Activated naive CD4-positive, alpha-beta T cell treated with anti-CD3 and anti-CD28 coated beads, Interleukin-2, amount 10 ng/mL, durations not matched to agents 7 days and 5 days (primary cell): ENCODE measurements around the gene SPAG17.

Experiments used
- CTCF ChIA-PET: fragments of 350-600 bp; sonication (Branson Sonifier 250); formaldehyde crosslinking; loops from one replicate; lab custom pipeline; 2021; ENCODE audit warnings: antibody characterized with exemption; lab: Charles Lee
- DNase-seq: peaks from one replicate; pipeline ENCODE4 v3.0.0-alpha.2; 2020
- H3K27ac Mint-ChIP-seq: one replicate; pipeline ENCODE4 v1.8.0; 2021; ENCODE audit warnings: mild to moderate bottlenecking, moderate library complexity, mixed read lengths
- H3K27me3 Mint-ChIP-seq: one replicate; pipeline ENCODE4 v1.8.0; 2021; ENCODE audit warnings: mild to moderate bottlenecking, mixed read lengths
- H3K36me3 Mint-ChIP-seq: one replicate; pipeline ENCODE4 v1.8.0; 2021; ENCODE audit warnings: mixed read lengths
- H3K4me1 Mint-ChIP-seq: one replicate; pipeline ENCODE4 v1.8.0; 2021; ENCODE audit warnings: mixed read lengths
- H3K4me3 Mint-ChIP-seq: one replicate; pipeline ENCODE4 v1.8.0; 2021; ENCODE audit warnings: mild to moderate bottlenecking, moderate library complexity, mixed read lengths
- H3K9me3 Mint-ChIP-seq: one replicate; pipeline ENCODE4 v1.8.0; 2021; ENCODE audit warnings: mixed read lengths

SPAG17 gene

GRCh38 chr1:118185084-118185832 lies at the start of gene SPAG17:
SPAG17 (minus strand) TSS chr1:118185228; CDS start chr1:118185157, 71 bp downstream.
- H3K27ac Mint-ChIP-seq: no peak within 1 kb of the TSS
- CTCF ChIA-PET: interaction anchor here (1.0 kb wide), 1 partner anchor 51 kb away, joined by 3 read pairs; no protein-coding TSS in a partner anchor
- H3K36me3 Mint-ChIP-seq: no peaks in the 10 kb centered on the region
- peaks cover 2% of the 10 kb centered on the region for H3K4me1 Mint-ChIP-seq
- no peak for DNase-seq
- H3K4me3 Mint-ChIP-seq: no peak within 1 kb of the TSS
- peaks cover 4% of the 10 kb centered on the region for H3K9me3 Mint-ChIP-seq
- H3K27me3 Mint-ChIP-seq: peaks cover 7% of the 10 kb centered on the region

GRCh38 chr1:118225471-118225870 lies 40.4 kb upstream of the SPAG17 start:
- Mint-ChIP-seq H3K4me3 (no peak overlapping the region), H3K27me3 (no peaks in the 10 kb centered on the region), H3K36me3 (no peaks in the 10 kb centered on the region), H3K27ac (no peak overlapping the region), H3K9me3 (no peaks in the 10 kb centered on the region), H3K4me1 (no peaks in the 10 kb centered on the region)
- no peak for DNase-seq
- CTCF ChIA-PET: no interaction called here

- H3K4me3 Mint-ChIP-seq: no peak overlapping the region
- no peaks in the 10 kb centered on the region for H3K36me3 Mint-ChIP-seq
- CTCF ChIA-PET: interaction anchor here (0.5 to 1.1 kb wide), 2 partner anchors 711 to 785 kb away, joined by 3 read pairs; no protein-coding TSS in a partner anchor
- no peaks in the 10 kb centered on the region for H3K4me1 Mint-ChIP-seq
- H3K27me3 Mint-ChIP-seq: no peaks in the 10 kb centered on the region
- no peak overlapping the region for H3K27ac Mint-ChIP-seq
- H3K9me3 Mint-ChIP-seq: no peaks in the 10 kb centered on the region
- no peak for DNase-seq
Measured at GRCh38 chr1:118223426-118223825, 38.4 kb upstream of the SPAG17 start.

GRCh38 chr1:118219438-118219837 lies 34.4 kb upstream of the SPAG17 start:
- no peak for DNase-seq
- CTCF ChIA-PET: no interaction called here
- no peaks in the 10 kb centered on the region for H3K4me1 Mint-ChIP-seq

GRCh38 chr1:118217141-118217838 lies 32.3 kb upstream of the SPAG17 start:
- no peak for DNase-seq
- Mint-ChIP-seq H3K9me3 (no peaks in the 10 kb centered on the region), H3K36me3 (no peaks in the 10 kb centered on the region), H3K4me3 (no peak overlapping the region), H3K4me1 (no peaks in the 10 kb centered on the region), H3K27ac (no peak overlapping the region), H3K27me3 (no peaks in the 10 kb centered on the region)
- CTCF ChIA-PET: no interaction called here

More at GRCh38 chr1:118219438-118219837, 34.4 kb upstream of the SPAG17 start:
- H3K4me3 Mint-ChIP-seq: no peak overlapping the region
- H3K9me3 Mint-ChIP-seq: no peaks in the 10 kb centered on the region
- no peaks in the 10 kb centered on the region for H3K27me3 Mint-ChIP-seq
- no peaks in the 10 kb centered on the region for H3K36me3 Mint-ChIP-seq
- H3K27ac Mint-ChIP-seq: no peak overlapping the region

GRCh38 chr1:118214866-118215265 lies 29.8 kb upstream of the SPAG17 start:
- Mint-ChIP-seq H3K4me3 (no peak overlapping the region), H3K4me1 (no peaks in the 10 kb centered on the region), H3K9me3 (no peaks in the 10 kb centered on the region), H3K27ac (no peak overlapping the region), H3K27me3 (no peaks in the 10 kb centered on the region), H3K36me3 (no peaks in the 10 kb centered on the region)
- no peak for DNase-seq
- CTCF ChIA-PET: no interaction called here

GRCh38 chr1:118210723-118211110 lies 25.7 kb upstream of the SPAG17 start:
- no peaks in the 10 kb centered on the region for H3K4me1 Mint-ChIP-seq
- no peaks in the 10 kb centered on the region for H3K27me3 Mint-ChIP-seq
- CTCF ChIA-PET: no interaction called here
- no peak for DNase-seq
- H3K4me3 Mint-ChIP-seq: no peak overlapping the region
- no peaks in the 10 kb centered on the region for H3K9me3 Mint-ChIP-seq
- H3K36me3 Mint-ChIP-seq: no peaks in the 10 kb centered on the region
- H3K27ac Mint-ChIP-seq: no peak overlapping the region

- DNase-seq: no peak
- Mint-ChIP-seq H3K4me1 (no peaks in the 10 kb centered on the region), H3K27ac (no peak overlapping the region), H3K9me3 (no peaks in the 10 kb centered on the region), H3K36me3 (no peaks in the 10 kb centered on the region), H3K27me3 (no peaks in the 10 kb centered on the region), H3K4me3 (no peak overlapping the region)
- CTCF ChIA-PET: no interaction called here
Measured at GRCh38 chr1:118210051-118210722, 25.2 kb upstream of the SPAG17 start.

- Mint-ChIP-seq H3K27me3 (no peaks in the 10 kb centered on the region), H3K4me3 (no peak overlapping the region), H3K27ac (no peak overlapping the region), H3K36me3 (no peaks in the 10 kb centered on the region), H3K4me1 (no peaks in the 10 kb centered on the region), H3K9me3 (no peaks in the 10 kb centered on the region)
- CTCF ChIA-PET: no interaction called here
- DNase-seq: no peak
Measured at GRCh38 chr1:118209648-118210047, 24.6 kb upstream of the SPAG17 start.

GRCh38 chr1:118206966-118207365 lies 21.9 kb upstream of the SPAG17 start:
- no peaks in the 10 kb centered on the region for H3K4me1 Mint-ChIP-seq

GRCh38 chr1:118204648-118205047 lies 19.6 kb upstream of the SPAG17 start:
- Mint-ChIP-seq H3K36me3 (no peaks in the 10 kb centered on the region), H3K4me1 (no peaks in the 10 kb centered on the region), H3K9me3 (no peaks in the 10 kb centered on the region), H3K4me3 (no peak overlapping the region), H3K27ac (no peak overlapping the region), H3K27me3 (no peaks in the 10 kb centered on the region)
- no peak for DNase-seq
- CTCF ChIA-PET: no interaction called here

More at GRCh38 chr1:118206966-118207365, 21.9 kb upstream of the SPAG17 start:
- Mint-ChIP-seq H3K4me3 (no peak overlapping the region), H3K36me3 (no peaks in the 10 kb centered on the region), H3K27me3 (no peaks in the 10 kb centered on the region), H3K9me3 (no peaks in the 10 kb centered on the region), H3K27ac (no peak overlapping the region)
- CTCF ChIA-PET: interaction anchor here (0.7 kb wide), 1 partner anchor 655 kb away, joined by 3 read pairs; no protein-coding TSS in a partner anchor
- DNase-seq: no peak

GRCh38 chr1:118204105-118204504 lies 19.1 kb upstream of the SPAG17 start:
- Mint-ChIP-seq H3K9me3 (no peaks in the 10 kb centered on the region), H3K36me3 (no peaks in the 10 kb centered on the region), H3K4me3 (no peak overlapping the region), H3K27ac (no peak overlapping the region), H3K27me3 (no peaks in the 10 kb centered on the region), H3K4me1 (no peaks in the 10 kb centered on the region)
- no peak for DNase-seq
- CTCF ChIA-PET: no interaction called here

- Mint-ChIP-seq H3K4me3 (no peak overlapping the region), H3K4me1 (no peaks in the 10 kb centered on the region), H3K36me3 (no peaks in the 10 kb centered on the region), H3K27ac (no peak overlapping the region), H3K9me3 (no peaks in the 10 kb centered on the region), H3K27me3 (no peaks in the 10 kb centered on the region)
- CTCF ChIA-PET: no interaction called here
- no peak for DNase-seq
Measured at GRCh38 chr1:118202076-118202608, 17.1 kb upstream of the SPAG17 start.

GRCh38 chr1:118201524-118201923 lies 16.5 kb upstream of the SPAG17 start:
- H3K36me3 Mint-ChIP-seq: no peaks in the 10 kb centered on the region
- no peak for DNase-seq
- H3K4me3 Mint-ChIP-seq: no peak overlapping the region
- H3K27ac Mint-ChIP-seq: no peak overlapping the region
- CTCF ChIA-PET: no interaction called here
- no peaks in the 10 kb centered on the region for H3K27me3 Mint-ChIP-seq
- no peaks in the 10 kb centered on the region for H3K9me3 Mint-ChIP-seq
- no peaks in the 10 kb centered on the region for H3K4me1 Mint-ChIP-seq
